Calu3 (cell line): ENCODE data around the gene BARHL1. TPM values are rescaled to one million over a fixed set of nuclear protein-coding genes. Genes with fewer than 3 reads are reported as not detected.

Experiments used
- BruUV-seq: library from RNA; stranded (reverse); fragments of 400-500 nt; replicated peaks from 2 replicates; lab custom pipeline; 2021; lab: Mats Ljungman, UMichigan
- CTCF ChIA-PET: fragments of 300-600 bp; sonication (Branson Sonifier 250); formaldehyde crosslinking; loops from one replicate; lab custom pipeline; 2022; ENCODE audit warnings: antibody characterized with exemption; lab: Charles Lee
- DNase-seq: peaks from one replicate; pipeline ENCODE4 v3.0.0; 2022
- H3K27ac Mint-ChIP-seq: one replicate; pipeline ENCODE4 v1.8.0; 2022; ENCODE audit warnings: mixed read lengths; ENCODE audit not compliant: unreplicated experiment
- H3K27me3 Mint-ChIP-seq: one replicate; pipeline ENCODE4 v1.8.0; 2022; ENCODE audit warnings: mixed read lengths; ENCODE audit not compliant: unreplicated experiment
- H3K36me3 Mint-ChIP-seq: one replicate; pipeline ENCODE4 v1.8.0; 2022; ENCODE audit warnings: mild to moderate bottlenecking, moderate library complexity, mixed read lengths; ENCODE audit not compliant: insufficient read depth, unreplicated experiment
- H3K4me1 Mint-ChIP-seq: one replicate; pipeline ENCODE4 v1.8.0; 2022; ENCODE audit warnings: mild to moderate bottlenecking, low read depth, mixed read lengths; ENCODE audit not compliant: unreplicated experiment
- H3K4me3 Mint-ChIP-seq: one replicate; pipeline ENCODE4 v1.8.0; 2022; ENCODE audit warnings: mild to moderate bottlenecking, low read depth, moderate library complexity, mixed read lengths; ENCODE audit not compliant: unreplicated experiment
- H3K9me3 Mint-ChIP-seq: one replicate; pipeline ENCODE4 v1.8.0; 2022; ENCODE audit warnings: low read depth, mixed read lengths; ENCODE audit not compliant: unreplicated experiment
- intact Hi-C: fragments of 100-400 bp; cut with micrococcal nuclease; formaldehyde crosslinking; loops from one replicate; pipeline ENCODE4 v1.10.0; 2022; ENCODE audit not compliant: unreplicated experiment
- total RNA-seq: library from RNA; stranded (reverse); gene quantifications from 2 replicates; pipeline ENCODE4 v1.2.3, GENCODE V29; 2022
- TF ChIP-seq, protein P1 (sequence below): fragments of 200-600 bp; IDR thresholded peaks from one replicate; pipeline ENCODE4 v1.8.0; 2022; ENCODE audit warnings: antibody characterized with exemption; ENCODE audit not compliant: unreplicated experiment

BARHL1 gene
- total RNA-seq, 1 experiment from 2014 or later: not detected

GRCh38 chr9:132556235-132556634 lies 26.2 kb upstream of the BARHL1 start:
- Mint-ChIP-seq H3K27ac (no peak overlapping the region), H3K4me1 (no peaks in the 10 kb centered on the region), H3K36me3 (no peaks in the 10 kb centered on the region), H3K4me3 (no peak overlapping the region), H3K27me3 (no peaks in the 10 kb centered on the region), H3K9me3 (peaks cover 2% of the 10 kb centered on the region)
- no peak for DNase-seq
- intact Hi-C loops: no loop called here
- CTCF ChIA-PET: no interaction called here
- TF ChIP-seq, protein P1, sequence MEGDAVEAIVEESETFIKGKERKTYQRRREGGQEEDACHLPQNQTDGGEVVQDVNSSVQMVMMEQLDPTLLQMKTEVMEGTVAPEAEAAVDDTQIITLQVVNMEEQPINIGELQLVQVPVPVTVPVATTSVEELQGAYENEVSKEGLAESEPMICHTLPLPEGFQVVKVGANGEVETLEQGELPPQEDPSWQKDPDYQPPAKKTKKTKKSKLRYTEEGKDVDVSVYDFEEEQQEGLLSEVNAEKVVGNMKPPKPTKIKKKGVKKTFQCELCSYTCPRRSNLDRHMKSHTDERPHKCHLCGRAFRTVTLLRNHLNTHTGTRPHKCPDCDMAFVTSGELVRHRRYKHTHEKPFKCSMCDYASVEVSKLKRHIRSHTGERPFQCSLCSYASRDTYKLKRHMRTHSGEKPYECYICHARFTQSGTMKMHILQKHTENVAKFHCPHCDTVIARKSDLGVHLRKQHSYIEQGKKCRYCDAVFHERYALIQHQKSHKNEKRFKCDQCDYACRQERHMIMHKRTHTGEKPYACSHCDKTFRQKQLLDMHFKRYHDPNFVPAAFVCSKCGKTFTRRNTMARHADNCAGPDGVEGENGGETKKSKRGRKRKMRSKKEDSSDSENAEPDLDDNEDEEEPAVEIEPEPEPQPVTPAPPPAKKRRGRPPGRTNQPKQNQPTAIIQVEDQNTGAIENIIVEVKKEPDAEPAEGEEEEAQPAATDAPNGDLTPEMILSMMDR: no peak
- BruUV-seq: no TSS peak

GRCh38 chr9:132556714-132557113 lies 25.7 kb upstream of the BARHL1 start:
- TF ChIP-seq, protein P1: no peak
- H3K4me1 Mint-ChIP-seq: no peaks in the 10 kb centered on the region
- H3K36me3 Mint-ChIP-seq: no peaks in the 10 kb centered on the region
- CTCF ChIA-PET: no interaction called here
- no peak overlapping the region for H3K27ac Mint-ChIP-seq
- BruUV-seq: no TSS peak
- no peaks in the 10 kb centered on the region for H3K27me3 Mint-ChIP-seq
- no peak for DNase-seq
- H3K9me3 Mint-ChIP-seq: peaks cover 2% of the 10 kb centered on the region
- no peak overlapping the region for H3K4me3 Mint-ChIP-seq
- intact Hi-C loops: no loop called here

DNA sequence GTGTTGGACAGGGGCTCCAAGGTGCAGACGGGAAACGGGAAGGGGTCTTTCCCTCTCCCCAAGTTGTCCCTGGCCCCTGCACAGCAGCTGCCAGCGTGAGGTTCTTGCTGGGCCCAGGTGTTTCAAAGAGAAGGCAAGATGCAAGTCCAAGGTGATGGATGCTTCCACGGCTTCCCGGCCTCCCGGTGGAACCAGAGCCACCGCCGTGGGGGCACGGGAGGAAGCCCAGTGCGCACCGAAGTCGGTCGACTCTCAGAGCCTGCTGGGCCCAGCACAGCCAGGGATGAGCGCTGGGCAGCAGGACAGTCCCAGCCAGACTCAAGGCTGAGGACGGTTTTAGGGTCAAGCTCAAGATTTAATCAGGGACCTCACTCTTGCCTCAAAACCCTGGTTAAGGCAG lies 25.2 kb upstream of the BARHL1 start:
- Mint-ChIP-seq H3K4me3 (no peak overlapping the region), H3K4me1 (no peaks in the 10 kb centered on the region), H3K27me3 (no peaks in the 10 kb centered on the region), H3K9me3 (peaks cover 2% of the 10 kb centered on the region), H3K36me3 (no peaks in the 10 kb centered on the region), H3K27ac (no peak overlapping the region)
- CTCF ChIA-PET: no interaction called here
- no TSS peak for BruUV-seq
- DNase-seq: no peak
- intact Hi-C loops: no loop called here
- TF ChIP-seq, protein P1: no peak

- Mint-ChIP-seq H3K27me3 (no peaks in the 10 kb centered on the region), H3K4me1 (no peaks in the 10 kb centered on the region), H3K4me3 (no peak overlapping the region), H3K9me3 (peaks cover 2% of the 10 kb centered on the region), H3K36me3 (no peaks in the 10 kb centered on the region), H3K27ac (no peak overlapping the region)
- CTCF ChIA-PET: no interaction called here
- no peak for DNase-seq
- no TSS peak for BruUV-seq
- TF ChIP-seq, protein P1: no peak
- intact Hi-C loops: no loop called here
Measured at GRCh38 chr9:132559711-132560110, 22.7 kb upstream of the BARHL1 start.
